Measurements from ENCODE around the gene RAB3A.

The RAB3A gene

DNA sequence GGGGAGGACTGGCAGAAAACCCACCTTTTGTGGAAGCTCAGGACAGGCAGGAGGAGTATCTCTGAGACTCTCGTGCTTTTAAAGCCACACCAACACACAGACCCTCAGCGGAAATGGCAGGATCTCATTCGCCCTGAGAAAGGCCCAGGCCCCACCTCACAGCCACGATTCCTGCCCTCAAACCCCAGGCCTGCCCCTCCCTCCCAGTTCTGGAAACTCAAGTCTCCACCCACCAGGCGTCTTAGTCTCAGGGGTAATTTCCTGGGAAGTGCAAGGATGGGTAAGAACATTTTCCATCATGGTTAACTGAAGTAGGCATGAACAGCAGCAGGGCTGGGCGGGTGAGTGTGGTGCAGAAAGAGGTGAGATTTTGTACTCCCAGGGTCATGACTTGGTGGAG lies 30.4 kb upstream of the RAB3A start:
- DNase-seq (ENCODE audit: low read depth), result no peak
- H3K4me3 ChIP-seq (ENCODE audit: low read length), result no peak overlapping the region

DNA sequence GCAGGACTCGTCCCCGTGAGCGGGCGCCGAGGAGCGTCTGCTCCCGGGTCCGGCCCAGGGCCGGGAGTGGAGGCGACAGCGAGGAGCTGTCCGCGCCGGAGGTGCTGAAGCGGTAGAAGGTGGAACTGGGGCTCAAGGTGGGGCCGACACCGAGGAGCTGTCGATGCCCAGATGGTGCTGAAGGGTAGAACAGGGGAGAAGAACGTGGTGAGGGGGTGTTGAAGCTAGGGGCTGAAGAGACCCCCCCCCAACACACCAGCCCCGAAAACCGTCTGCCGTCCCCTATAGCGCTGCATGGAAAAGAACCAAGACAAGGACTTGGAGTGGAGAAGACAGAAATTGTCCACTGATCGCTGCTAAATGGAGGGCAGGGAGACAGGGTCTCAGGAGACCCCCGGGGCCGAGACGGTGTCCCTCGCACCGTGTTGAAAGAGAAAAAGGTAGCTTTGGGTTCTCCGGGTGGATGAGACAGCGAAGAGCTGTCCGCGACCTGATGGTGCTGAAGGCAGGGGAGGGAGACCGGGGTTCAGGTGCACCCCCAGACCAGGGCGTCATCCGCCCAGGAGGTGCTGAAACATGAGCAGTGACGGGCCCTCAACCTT lies 29.5 kb upstream of the RAB3A start:
- no peak for DNase-seq (ENCODE audit: low read depth)
- no peak overlapping the region for H3K4me3 ChIP-seq (ENCODE audit: low read length)
- TF ChIP-seq, protein P1, sequence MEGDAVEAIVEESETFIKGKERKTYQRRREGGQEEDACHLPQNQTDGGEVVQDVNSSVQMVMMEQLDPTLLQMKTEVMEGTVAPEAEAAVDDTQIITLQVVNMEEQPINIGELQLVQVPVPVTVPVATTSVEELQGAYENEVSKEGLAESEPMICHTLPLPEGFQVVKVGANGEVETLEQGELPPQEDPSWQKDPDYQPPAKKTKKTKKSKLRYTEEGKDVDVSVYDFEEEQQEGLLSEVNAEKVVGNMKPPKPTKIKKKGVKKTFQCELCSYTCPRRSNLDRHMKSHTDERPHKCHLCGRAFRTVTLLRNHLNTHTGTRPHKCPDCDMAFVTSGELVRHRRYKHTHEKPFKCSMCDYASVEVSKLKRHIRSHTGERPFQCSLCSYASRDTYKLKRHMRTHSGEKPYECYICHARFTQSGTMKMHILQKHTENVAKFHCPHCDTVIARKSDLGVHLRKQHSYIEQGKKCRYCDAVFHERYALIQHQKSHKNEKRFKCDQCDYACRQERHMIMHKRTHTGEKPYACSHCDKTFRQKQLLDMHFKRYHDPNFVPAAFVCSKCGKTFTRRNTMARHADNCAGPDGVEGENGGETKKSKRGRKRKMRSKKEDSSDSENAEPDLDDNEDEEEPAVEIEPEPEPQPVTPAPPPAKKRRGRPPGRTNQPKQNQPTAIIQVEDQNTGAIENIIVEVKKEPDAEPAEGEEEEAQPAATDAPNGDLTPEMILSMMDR (conservative IDR thresholded peaks at IDR 0.05; ENCODE audit: low read length), result no peak

More for the DNA sequence above, 30.4 kb upstream of the RAB3A start:
- TF ChIP-seq, protein P1 (conservative IDR thresholded peaks at IDR 0.05; ENCODE audit: low read length), result no peak

DNA sequence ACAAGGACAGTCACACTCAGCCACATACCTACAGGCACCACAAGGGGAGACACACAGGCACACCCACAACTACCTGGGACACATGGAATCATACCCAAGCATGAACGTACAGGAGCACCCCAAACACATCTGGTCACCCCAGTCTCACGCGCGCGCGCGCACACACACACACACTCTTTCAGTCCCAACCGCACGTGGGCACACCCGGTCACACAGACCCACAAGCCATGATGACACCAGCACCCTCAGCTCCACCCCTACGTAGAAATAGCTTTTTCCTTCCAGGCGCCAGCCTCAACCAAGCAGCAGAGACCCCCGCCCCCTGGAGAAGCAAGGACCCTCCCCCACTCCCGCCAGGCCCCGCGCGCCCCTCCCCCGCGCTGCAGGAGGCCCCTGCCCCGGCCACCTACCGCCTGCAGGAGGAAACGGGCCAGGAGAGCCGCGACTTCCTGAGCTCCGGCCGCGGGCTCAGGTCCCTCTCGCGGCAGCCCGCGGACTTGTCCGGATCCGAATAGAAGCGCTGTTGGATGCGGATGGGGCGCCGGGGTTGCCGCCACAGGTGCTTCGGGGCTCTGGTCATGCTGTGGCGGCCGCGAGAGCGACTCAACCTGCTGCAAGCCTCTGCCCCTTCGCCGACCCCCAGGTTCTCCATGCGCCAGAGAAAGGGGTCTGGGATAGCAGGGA lies 28.8 kb upstream of the RAB3A start:
- no peak for DNase-seq (ENCODE audit: low read depth)
- TF ChIP-seq, protein P1 (conservative IDR thresholded peaks at IDR 0.05; ENCODE audit: low read length), result no peak
- no peak overlapping the region for H3K4me3 ChIP-seq (ENCODE audit: low read length)

DNA sequence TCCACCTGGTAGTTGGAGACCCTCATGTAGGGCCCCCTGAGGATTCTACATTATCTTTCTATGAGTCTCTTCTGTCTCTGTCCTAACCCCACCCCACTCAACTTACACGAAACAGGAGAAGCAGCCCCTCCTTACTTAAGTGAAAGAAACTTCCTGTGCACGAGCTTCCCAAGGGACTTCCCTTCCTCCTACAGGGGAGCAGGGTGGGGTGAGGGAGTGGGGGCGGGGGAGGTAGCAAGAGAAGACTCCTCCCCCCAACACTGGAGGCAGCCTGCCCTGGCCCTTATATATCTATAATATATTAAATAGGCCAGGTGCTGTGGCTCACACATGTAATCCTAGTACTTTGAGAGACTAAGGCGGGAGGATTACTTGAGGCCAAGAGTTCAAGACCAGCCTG lies 27.9 kb upstream of the RAB3A start:
- no peak overlapping the region for H3K4me3 ChIP-seq (ENCODE audit: low read length)
- no peak for DNase-seq (ENCODE audit: low read depth)
- TF ChIP-seq, protein P1 (conservative IDR thresholded peaks at IDR 0.05; ENCODE audit: low read length), result no peak

DNA sequence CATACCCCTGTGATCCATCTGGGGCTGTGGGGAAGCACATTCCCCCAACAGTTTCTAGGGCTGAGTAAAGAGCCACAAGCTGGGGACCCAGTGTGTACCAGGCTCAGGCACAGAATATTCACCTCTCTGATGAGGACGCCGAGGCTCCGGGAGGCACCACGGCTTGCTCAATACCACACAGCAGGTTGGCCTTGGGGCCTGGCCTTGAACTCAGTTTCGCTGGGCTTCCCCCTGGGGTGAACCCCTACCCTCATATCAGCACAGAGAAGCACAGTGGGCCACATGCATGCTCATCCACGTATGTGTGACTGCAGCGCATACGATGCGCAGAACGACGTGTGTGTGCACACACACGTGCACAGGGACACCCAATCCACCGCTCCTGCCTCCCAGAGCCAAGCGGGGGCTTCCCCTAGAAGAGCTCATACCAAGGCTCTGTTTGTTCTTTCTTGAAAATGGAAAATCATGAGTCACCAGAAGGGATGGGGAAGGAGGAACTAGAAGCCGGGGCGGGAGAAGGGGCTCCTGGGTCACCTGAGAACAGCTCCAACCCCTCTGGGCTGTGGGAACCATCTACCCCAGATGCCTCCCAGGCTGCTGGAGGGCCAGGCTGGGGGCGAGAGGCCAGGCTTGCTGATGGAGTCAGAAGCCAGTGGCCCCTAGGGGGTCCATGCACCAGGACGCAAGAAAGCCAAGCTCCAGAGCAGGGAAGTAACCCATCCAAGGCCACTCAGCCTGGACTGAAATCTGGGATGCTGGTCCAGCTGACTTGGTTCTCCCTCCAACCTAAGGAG lies 27.3 kb upstream of the RAB3A start:
- TF ChIP-seq, protein P1 (conservative IDR thresholded peaks at IDR 0.05; ENCODE audit: low read length), result no peak
- H3K4me3 ChIP-seq (ENCODE audit: low read length), result no peak overlapping the region
- no peak for DNase-seq (ENCODE audit: low read depth)

DNA sequence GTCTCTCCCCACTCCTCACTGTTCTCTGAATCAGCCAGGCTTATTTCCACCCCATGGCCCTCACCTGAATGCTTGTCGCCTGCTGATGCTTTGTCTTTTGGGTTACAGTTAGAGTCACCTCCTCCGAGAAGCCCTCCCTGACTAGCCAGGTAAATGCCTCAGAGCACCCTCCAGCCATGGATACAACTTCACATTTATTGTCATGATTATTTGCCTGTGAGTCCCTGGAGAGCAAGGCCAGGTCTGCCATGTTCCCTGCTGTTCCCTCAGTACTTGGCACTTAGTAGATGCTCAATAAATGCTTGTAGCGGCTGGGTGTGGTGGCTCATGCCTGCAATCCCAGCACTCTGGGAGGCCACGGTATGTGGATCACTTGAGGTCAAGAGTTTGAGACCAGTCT lies 26.1 kb upstream of the RAB3A start:
- DNase-seq (ENCODE audit: low read depth), result no peak
- TF ChIP-seq, protein P1 (conservative IDR thresholded peaks at IDR 0.05; ENCODE audit: low read length), result no peak
- H3K4me3 ChIP-seq (ENCODE audit: low read length), result no peak overlapping the region
